ENCODE results near the gene SNAP29.
"Not testable (repeated sequence)": the region's sequence is repeated elsewhere in the genome, so short reads cannot be mapped to it uniquely, and the experiment has no call there.

SNAP29 gene

DNA sequence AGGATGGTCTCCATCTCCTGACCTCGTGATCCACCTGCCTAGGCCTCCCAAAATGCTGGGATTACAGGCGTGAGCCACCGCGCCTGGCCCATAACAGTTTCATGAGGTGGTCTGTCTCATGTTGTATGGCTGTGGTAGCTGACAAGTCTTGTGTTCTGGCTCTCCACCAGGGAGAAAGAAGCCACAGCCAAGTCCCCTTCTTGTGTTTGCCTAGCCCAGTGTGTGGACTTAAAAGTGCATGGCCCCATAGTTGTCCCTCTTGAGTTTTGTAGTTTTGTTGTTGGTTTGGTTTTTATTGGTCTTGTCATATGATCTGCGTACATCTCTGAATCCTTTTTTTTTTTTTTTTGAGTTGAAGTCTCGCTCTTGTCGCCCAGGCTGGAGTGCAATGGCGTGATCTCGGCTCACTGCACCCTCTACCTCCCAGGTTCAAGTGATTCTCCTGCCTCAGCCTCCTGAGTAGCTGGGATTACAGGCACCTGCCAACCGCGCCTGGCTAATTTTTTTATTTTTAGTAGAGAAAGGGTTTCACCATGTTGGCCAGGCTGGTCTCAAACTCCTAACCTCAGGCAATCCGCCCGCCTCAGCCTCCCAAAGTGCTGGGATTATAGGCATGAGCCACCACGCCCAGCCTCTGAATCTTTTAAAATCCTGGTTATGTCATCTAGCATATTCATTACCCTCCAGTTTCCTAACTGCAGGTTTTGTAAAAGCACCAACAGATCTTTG lies 80.8 kb downstream of the SNAP29 start:
- not testable (repeated sequence) for H3K9me3 ChIP-seq (ENCODE audit: control insufficient read depth in 2 of 2, low read length in 2 of 2); H3K4me3 ChIP-seq (ENCODE audit: low read length in 2 of 2); H3K9ac ChIP-seq (ENCODE audit: low read depth in 1 of 2, low read length in 2 of 2); H3K27ac ChIP-seq (ENCODE audit: low read depth in 2 of 2, low read length in 2 of 2); H3K27me3 ChIP-seq (ENCODE audit: control insufficient read depth in 2 of 2, insufficient read depth in 2 of 2, low read length in 2 of 2)
- Histone ChIP-seq H3K36me3 (ENCODE audit: control insufficient read depth in 2 of 2, insufficient read depth in 2 of 2, low read length in 2 of 2) (peaks cover 4 to 13% of the 10 kb centered on the region in 2 donors), H3K4me1 (ENCODE audit: control insufficient read depth in 2 of 2, insufficient read depth in 2 of 2, low read length in 2 of 2) (peaks cover 15 to 22% of the 10 kb centered on the region in 2 donors)

- Histone ChIP-seq H3K27me3 (ENCODE audit: control insufficient read depth in 2 of 2, insufficient read depth in 2 of 2, low read length in 2 of 2) (no peaks in the 10 kb centered on the region), H3K27ac (ENCODE audit: low read depth in 2 of 2, low read length in 2 of 2) (no peak overlapping the region), H3K4me3 (ENCODE audit: low read length in 2 of 2) (no peak overlapping the region), H3K9me3 (ENCODE audit: control insufficient read depth in 2 of 2, low read length in 2 of 2) (no peaks in the 10 kb centered on the region), H3K4me1 (ENCODE audit: control insufficient read depth in 2 of 2, insufficient read depth in 2 of 2, low read length in 2 of 2) (peaks cover 15 to 22% of the 10 kb centered on the region in 2 donors), H3K9ac (ENCODE audit: low read depth in 1 of 2, low read length in 2 of 2) (no peak overlapping the region), H3K36me3 (ENCODE audit: control insufficient read depth in 2 of 2, insufficient read depth in 2 of 2, low read length in 2 of 2) (peaks cover 4 to 13% of the 10 kb centered on the region in 2 donors)
Observed at GRCh38 chr22:20940186-20940651, 81.4 kb downstream of the SNAP29 start.
